ENCODE data around the gene FAM181A.

GRCh38 chr14:93925374-93925895 is 1.7 kb upstream of the FAM181A start:
- TF ChIP-seq, protein P1, sequence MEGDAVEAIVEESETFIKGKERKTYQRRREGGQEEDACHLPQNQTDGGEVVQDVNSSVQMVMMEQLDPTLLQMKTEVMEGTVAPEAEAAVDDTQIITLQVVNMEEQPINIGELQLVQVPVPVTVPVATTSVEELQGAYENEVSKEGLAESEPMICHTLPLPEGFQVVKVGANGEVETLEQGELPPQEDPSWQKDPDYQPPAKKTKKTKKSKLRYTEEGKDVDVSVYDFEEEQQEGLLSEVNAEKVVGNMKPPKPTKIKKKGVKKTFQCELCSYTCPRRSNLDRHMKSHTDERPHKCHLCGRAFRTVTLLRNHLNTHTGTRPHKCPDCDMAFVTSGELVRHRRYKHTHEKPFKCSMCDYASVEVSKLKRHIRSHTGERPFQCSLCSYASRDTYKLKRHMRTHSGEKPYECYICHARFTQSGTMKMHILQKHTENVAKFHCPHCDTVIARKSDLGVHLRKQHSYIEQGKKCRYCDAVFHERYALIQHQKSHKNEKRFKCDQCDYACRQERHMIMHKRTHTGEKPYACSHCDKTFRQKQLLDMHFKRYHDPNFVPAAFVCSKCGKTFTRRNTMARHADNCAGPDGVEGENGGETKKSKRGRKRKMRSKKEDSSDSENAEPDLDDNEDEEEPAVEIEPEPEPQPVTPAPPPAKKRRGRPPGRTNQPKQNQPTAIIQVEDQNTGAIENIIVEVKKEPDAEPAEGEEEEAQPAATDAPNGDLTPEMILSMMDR (IDR thresholded peaks at IDR 0.05): no peak
- no peak for TF ChIP-seq EP300 (IDR thresholded peaks at IDR 0.05)
- TF ChIP-seq POLR2A (IDR thresholded peaks at IDR 0.05): no peak
